ENCODE measurements around the gene OR2F1.

- no peak for TF ChIP-seq POLR2A (IDR thresholded peaks at IDR 0.05)
- no peak for TF ChIP-seq CTCF (IDR thresholded peaks at IDR 0.05)
- TF ChIP-seq POLR2AphosphoS5 (IDR thresholded peaks at IDR 0.05): no peak
- TF ChIP-seq EP300 (IDR thresholded peaks at IDR 0.05): no peak
These were observed 32.9 kb downstream of the OR2F1 start for GRCh38 chr7:143987513-143987912.
